ENCODE results near the gene RPL27. TPM values are rescaled to one million over a fixed set of nuclear protein-coding genes. Genes with fewer than 3 reads are reported as not detected.

Gene RPL27
- total and polyA plus RNA-seq, 2 of the 13 experiments (the other 11 are each of a cell fraction or from before 2014, with no cell fraction given), result 1,585 to 5,840 TPM

GRCh38 chr17:43020030-43020621 lies 21.9 kb downstream of the RPL27 start:
- ATAC-seq, result no peak
- Histone ChIP-seq H3K9ac (ENCODE audit: insufficient read depth, low read depth, low read length) (peak overlapping the region; percentile 39), H3K27ac (ENCODE audit: extremely low read length, insufficient read depth, low read length) (peak overlapping the region; percentile 39), H3K27me3 (ENCODE audit: control insufficient read depth in 1 of 2, insufficient read depth in 2 of 2, low read length in 2 of 2) (no peaks in the 10 kb centered on the region; a peak in 1 of 5 replicates), H3K4me3 (replicated peaks in 1 of 3; ENCODE audit: insufficient read depth in 1 of 3, low read depth in 2 of 3, low read length in 3 of 3) (peak overlapping the region in 2 of 3 experiments; percentile 4 to 100; a peak in 2 of 6 replicates), H3K4me1 (ENCODE audit: insufficient read depth, low read length) (peaks cover 53% of the 10 kb centered on the region), H2AFZ (ENCODE audit: low read length) (no peak overlapping the region), H3K79me2 (ENCODE audit: insufficient read depth, low read length) (peaks cover 26% of the 10 kb centered on the region), H4K20me1 (ENCODE audit: insufficient read depth, low read length) (no peaks in the 10 kb centered on the region), H3K4me2 (ENCODE audit: low read depth, low read length) (peak overlapping the region; percentile 80), H3K9me3 (ENCODE audit: low read length) (no peaks in the 10 kb centered on the region), H3K36me3 (replicated peaks in 1 of 2; ENCODE audit: control insufficient read depth in 1 of 2, insufficient read depth in 2 of 2, low read length in 2 of 2) (peaks cover 19 to 46% of the 10 kb centered on the region in 2 experiments)
- in situ Hi-C loops (cut with HindIII; ENCODE audit: extremely low pct_ligation_motif_present, low pct_unique_long_range_greater_than_20kb) (no loop called here), intact Hi-C loops (cut with micrococcal nuclease; ENCODE audit: unreplicated experiment) (loop anchor here (5.0 kb wide), 2 partner anchors 192 to 312 kb away; partner anchors contain the start of gene TMEM106A)
- ChIA-PET POLR2A (interaction anchor here (0.7 to 4.5 kb wide), 4 partner anchors 9 to 152 kb away, joined by 5 to 55 read pairs (median 12); partner anchors contain the start of genes NBR1 and RPL27), CTCF (ENCODE audit: low intra/inter-chr PET ratio, low total read pairs) (no interaction called here)
- no TSS peak for BruUV-seq (replicated peaks)
- FAIRE-seq, result peak; percentile 50
- 76% methylated on average over 6 of the region's 6 CpGs for WGBS (ENCODE audit: low lambda C conversion rate)
- DNase-seq (ENCODE audit: low spot score), result no peak
- peak in 1 of 2 experiments; percentile 90; a peak in 2 of 4 replicates for TF ChIP-seq ATF4 (CRISPR knock-in tag; IDR thresholded peaks at IDR 0.05)
- 0 out of 2 replicates have a peak, but pooled peaks have one; percentile 28 for TF ChIP-seq ZFP91 (CRISPR knock-in tag; IDR thresholded peaks at IDR 0.05; ENCODE audit: borderline replicate concordance)
- peak; percentile 77 for TF ChIP-seq CEBPG (CRISPR knock-in tag; IDR thresholded peaks at IDR 0.05)
- TF ChIP-seq ZNF430 (CRISPR knock-in tag; IDR thresholded peaks at IDR 0.05), result no peak
- TF ChIP-seq THRA (CRISPR knock-in tag; IDR thresholded peaks at IDR 0.05; ENCODE audit: borderline replicate concordance), result peak; percentile 72; the same call in 1 of the 2 replicates
- peak; percentile 36; the same call in 1 of the 2 replicates for TF ChIP-seq ETV5 (CRISPR knock-in tag; IDR thresholded peaks at IDR 0.05; ENCODE audit: borderline replicate concordance)
- no peak for TF ChIP-seq NR2F1 (CRISPR knock-in tag; IDR thresholded peaks at IDR 0.05)
- no peak for TF ChIP-seq FOXA1 (IDR thresholded peaks at IDR 0.05)
- TF ChIP-seq FOXA1 (CRISPR knock-in tag; IDR thresholded peaks at IDR 0.05), result 0 out of 2 replicates have a peak, but pooled peaks have one; percentile 12
- TF ChIP-seq FIP1L1 (IDR thresholded peaks at IDR 0.05; ENCODE audit: borderline replicate concordance, insufficient read depth, low read depth, low read length), result no peak
- peak; percentile 27; the same call in 1 of the 2 replicates for TF ChIP-seq MED1 (CRISPR knock-in tag; IDR thresholded peaks at IDR 0.05)
- no peak for TF ChIP-seq ATF2 (CRISPR knock-in tag; IDR thresholded peaks at IDR 0.05)
- TF ChIP-seq RFX3 (CRISPR knock-in tag; IDR thresholded peaks at IDR 0.05), result no peak
- TF ChIP-seq NR2C2 (CRISPR knock-in tag; IDR thresholded peaks at IDR 0.05; ENCODE audit: borderline replicate concordance), result no peak
- TF ChIP-seq ZBTB38 (CRISPR knock-in tag; IDR thresholded peaks at IDR 0.05), result 0 out of 2 replicates have a peak, but pooled peaks have one; percentile 21
- TF ChIP-seq HOMEZ (CRISPR knock-in tag; IDR thresholded peaks at IDR 0.05; ENCODE audit: low read depth), result no peak

Data from HepG2 (cell line).